ENCODE results near the gene TCEA2. TPM values are rescaled to one million over a fixed set of nuclear protein-coding genes. Genes with fewer than 3 reads are reported as not detected.

Gene TCEA2
- total and polyA plus RNA-seq, 2 of the 13 experiments (the other 11 are each of a cell fraction or from before 2014, with no cell fraction given): 28.1 to 33.7 TPM

DNA sequence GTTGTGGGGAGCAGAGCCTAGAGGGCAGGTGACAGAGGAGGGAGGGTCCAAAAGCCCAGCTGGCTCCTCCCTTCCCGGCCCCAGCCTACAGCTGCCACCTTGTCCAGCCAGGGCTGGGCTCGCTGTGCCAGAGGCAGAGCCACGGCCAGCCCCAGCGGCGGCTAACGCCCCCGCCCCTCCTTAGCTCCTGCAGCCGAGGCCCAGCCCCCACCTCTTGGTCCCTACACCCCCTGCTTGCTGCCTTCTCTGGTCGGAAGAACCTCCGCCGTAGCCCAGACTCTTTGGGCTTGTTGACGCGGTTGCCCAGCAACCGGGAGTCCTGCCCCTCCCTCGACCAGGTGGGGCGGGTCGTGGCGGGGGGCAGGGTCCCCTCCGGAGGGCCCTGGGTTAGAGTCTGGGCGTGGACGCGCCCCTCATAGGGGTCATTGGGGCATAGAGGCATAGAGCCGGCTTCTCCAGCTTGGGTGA lies 21.7 kb downstream of the TCEA2 start:
- peaks cover 46% of the 10 kb centered on the region for H3K4me1 ChIP-seq (ENCODE audit: insufficient read depth, low read length)
- no peak overlapping the region for H2AFZ ChIP-seq (ENCODE audit: low read length)
- peak overlapping the region in 1 of 3 experiments; percentile 77; a peak in 1 of 6 replicates for H3K4me3 ChIP-seq (replicated peaks in 1 of 3; ENCODE audit: insufficient read depth in 1 of 3, low read depth in 2 of 3, low read length in 3 of 3)
- BruUV-seq (replicated peaks): no TSS peak
- ATAC-seq: no peak
- no peak for FAIRE-seq
- ChIA-PET POLR2A (interaction anchor here (2.0 kb wide), 1 partner anchor 22 kb away, joined by 7 read pairs; the partner anchor contains the start of gene TCEA2), CTCF (ENCODE audit: low intra/inter-chr PET ratio, low total read pairs) (no interaction called here)
- intact Hi-C loops (cut with micrococcal nuclease; ENCODE audit: unreplicated experiment) (no loop called here), in situ Hi-C loops (cut with HindIII; ENCODE audit: extremely low pct_ligation_motif_present, low pct_unique_long_range_greater_than_20kb) (loop anchor here (5.0 kb wide), 1 partner anchor 33 kb away; no protein-coding TSS in a partner anchor)
- peak overlapping the region; percentile 87 for H3K4me2 ChIP-seq (ENCODE audit: low read depth, low read length)
- H3K27ac ChIP-seq (ENCODE audit: extremely low read length, insufficient read depth, low read length): no peak overlapping the region
- DNase-seq (ENCODE audit: low spot score): no peak
- no peaks in the 10 kb centered on the region for H3K9me3 ChIP-seq (ENCODE audit: low read length)
- peaks cover 21 to 57% of the 10 kb centered on the region in 2 experiments for H3K27me3 ChIP-seq (ENCODE audit: control insufficient read depth in 1 of 2, insufficient read depth in 2 of 2, low read length in 2 of 2)
- H3K79me2 ChIP-seq (ENCODE audit: insufficient read depth, low read length): no peaks in the 10 kb centered on the region
- whole genome bisulfite sequencing (ENCODE audit: low lambda C conversion rate): 11% methylated on average over 21 of the region's 23 CpGs
- peaks cover 9% of the 10 kb centered on the region; the same call in 1 of the 2 replicates for H4K20me1 ChIP-seq (ENCODE audit: insufficient read depth, low read length)
- H3K36me3 ChIP-seq (replicated peaks in 1 of 2; ENCODE audit: control insufficient read depth in 1 of 2, insufficient read depth in 2 of 2, low read length in 2 of 2): no peaks in the 10 kb centered on the region
- H3K9ac ChIP-seq (ENCODE audit: insufficient read depth, low read depth, low read length): no peak overlapping the region
- TF ChIP-seq PCBP1 (IDR thresholded peaks at IDR 0.05; ENCODE audit: borderline replicate concordance, low read depth, low read length): 0 out of 2 replicates have a peak, but pooled peaks have one; percentile 84
- TF ChIP-seq RORA (CRISPR knock-in tag; IDR thresholded peaks at IDR 0.05): no peak
- TF ChIP-seq, protein P1, sequence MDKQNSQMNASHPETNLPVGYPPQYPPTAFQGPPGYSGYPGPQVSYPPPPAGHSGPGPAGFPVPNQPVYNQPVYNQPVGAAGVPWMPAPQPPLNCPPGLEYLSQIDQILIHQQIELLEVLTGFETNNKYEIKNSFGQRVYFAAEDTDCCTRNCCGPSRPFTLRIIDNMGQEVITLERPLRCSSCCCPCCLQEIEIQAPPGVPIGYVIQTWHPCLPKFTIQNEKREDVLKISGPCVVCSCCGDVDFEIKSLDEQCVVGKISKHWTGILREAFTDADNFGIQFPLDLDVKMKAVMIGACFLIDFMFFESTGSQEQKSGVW (CRISPR knock-in tag; IDR thresholded peaks at IDR 0.05; ENCODE audit: borderline replicate concordance): no peak
- no peak for TF ChIP-seq NR3C1 (CRISPR knock-in tag; IDR thresholded peaks at IDR 0.05)
- TF ChIP-seq MED8 (CRISPR knock-in tag; IDR thresholded peaks at IDR 0.05; ENCODE audit: insufficient replicate concordance): no peak
- TF ChIP-seq, protein P2, sequence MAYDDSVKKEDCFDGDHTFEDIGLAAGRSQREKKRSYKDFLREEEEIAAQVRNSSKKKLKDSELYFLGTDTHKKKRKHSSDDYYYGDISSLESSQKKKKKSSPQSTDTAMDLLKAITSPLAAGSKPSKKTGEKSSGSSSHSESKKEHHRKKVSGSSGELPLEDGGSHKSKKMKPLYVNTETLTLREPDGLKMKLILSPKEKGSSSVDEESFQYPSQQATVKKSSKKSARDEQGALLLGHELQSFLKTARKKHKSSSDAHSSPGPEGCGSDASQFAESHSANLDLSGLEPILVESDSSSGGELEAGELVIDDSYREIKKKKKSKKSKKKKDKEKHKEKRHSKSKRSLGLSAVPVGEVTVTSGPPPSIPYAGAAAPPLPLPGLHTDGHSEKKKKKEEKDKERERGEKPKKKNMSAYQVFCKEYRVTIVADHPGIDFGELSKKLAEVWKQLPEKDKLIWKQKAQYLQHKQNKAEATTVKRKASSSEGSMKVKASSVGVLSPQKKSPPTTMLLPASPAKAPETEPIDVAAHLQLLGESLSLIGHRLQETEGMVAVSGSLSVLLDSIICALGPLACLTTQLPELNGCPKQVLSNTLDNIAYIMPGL (CRISPR knock-in tag; IDR thresholded peaks at IDR 0.05; ENCODE audit: borderline replicate concordance in 1 of 2, low read depth in 1 of 2): no peak
- no peak for TF ChIP-seq JARID2 (CRISPR knock-in tag; IDR thresholded peaks at IDR 0.05; ENCODE audit: insufficient replicate concordance)
- TF ChIP-seq ZNF556 (CRISPR knock-in tag; IDR thresholded peaks at IDR 0.05; ENCODE audit: borderline replicate concordance): no peak
- no peak for TF ChIP-seq ZMYM2 (CRISPR knock-in tag; IDR thresholded peaks at IDR 0.05)
- TF ChIP-seq HDAC6 (IDR thresholded peaks at IDR 0.05; ENCODE audit: low read depth, low read length): no peak
- TF ChIP-seq ZNF33B (CRISPR knock-in tag; IDR thresholded peaks at IDR 0.05): no peak
- TF ChIP-seq ZNF83 (CRISPR knock-in tag; IDR thresholded peaks at IDR 0.05; ENCODE audit: borderline replicate concordance): 0 out of 2 replicates have a peak, but pooled peaks have one; percentile 59
- no peak for TF ChIP-seq CAMTA2 (CRISPR knock-in tag; IDR thresholded peaks at IDR 0.05; ENCODE audit: borderline replicate concordance)
- TF ChIP-seq SETDB1 (CRISPR knock-in tag; IDR thresholded peaks at IDR 0.05; ENCODE audit: borderline replicate concordance): no peak
- no peak for TF ChIP-seq ZNF224 (CRISPR knock-in tag; IDR thresholded peaks at IDR 0.05)
- no peak for TF ChIP-seq ZNF766 (CRISPR knock-in tag; IDR thresholded peaks at IDR 0.05; ENCODE audit: borderline replicate concordance)
- no peak for TF ChIP-seq ZNF496 (CRISPR knock-in tag; IDR thresholded peaks at IDR 0.05; ENCODE audit: insufficient replicate concordance)
